AG10803 (cell line): ENCODE data around the gene BCAR3.

ENCODE experiments used
- DNase-seq: peaks from one replicate; pipeline ENCODE4 v3.0.0; 2010; ENCODE audit warnings: low read depth
- H3K4me3 ChIP-seq: 2 replicates; pipeline ENCODE4 v1.5.1; 2011; ENCODE audit warnings: mild to moderate bottlenecking, low read length, control low read depth
- CTCF ChIP-seq: conservative IDR thresholded peaks from 2 replicates; pipeline ENCODE4 v1.5.1; 2011; ENCODE audit warnings: mild to moderate bottlenecking, low read length, control low read depth, inconsistent platforms

Gene BCAR3

GRCh38 chr1:93715529-93716126 lies 34.0 kb upstream of the BCAR3 start:
- H3K4me3 ChIP-seq, result no peak overlapping the region
- DNase-seq, result no peak
- TF ChIP-seq CTCF, result no peak

- no peak for TF ChIP-seq CTCF
- H3K4me3 ChIP-seq, result no peak overlapping the region
- no peak for DNase-seq
Observed at GRCh38 chr1:93714356-93714755, 32.7 kb upstream of the BCAR3 start.

- DNase-seq, result peak; percentile 44
- no peak for TF ChIP-seq CTCF
- no peak overlapping the region for H3K4me3 ChIP-seq
Observed at GRCh38 chr1:93713341-93713740, 31.7 kb upstream of the BCAR3 start.

- DNase-seq, result no peak
- no peak overlapping the region for H3K4me3 ChIP-seq
- TF ChIP-seq CTCF, result no peak
Observed at GRCh38 chr1:93712741-93713140, 31.1 kb upstream of the BCAR3 start.

- no peak for TF ChIP-seq CTCF
- no peak for DNase-seq
- H3K4me3 ChIP-seq, result no peak overlapping the region
Observed at GRCh38 chr1:93710499-93711453, 29.1 kb upstream of the BCAR3 start.

- TF ChIP-seq CTCF, result no peak
- H3K4me3 ChIP-seq, result no peak overlapping the region
- no peak for DNase-seq
Observed at GRCh38 chr1:93708734-93709481, 27.3 kb upstream of the BCAR3 start.
